Thymus (tissue), 11 donors: ENCODE measurements around the gene CHTF18. TPM values are rescaled to one million over a fixed set of nuclear protein-coding genes. Genes with fewer than 3 reads are reported as not detected.
"Not testable (repeated sequence)": the region's sequence is repeated elsewhere in the genome, so short reads cannot be mapped to it uniquely, and the experiment has no call there.

Experiments
- DNase-seq, 9 donors: peaks; one replicate each; pipeline ENCODE4 v3.0.0-alpha.2; 2013; ENCODE audit warnings: low spot score in 9 of 9, low read depth in 6 of 9, missing footprints in 1 of 9
- H3K27ac ChIP-seq, 2 donors: one replicate each; pipeline ENCODE4 v1.5.1; 2013; ENCODE audit warnings: control low read depth in 1 of 2, low read depth in 1 of 2, low read length in 1 of 2, mild to moderate bottlenecking in 1 of 2, moderate library complexity in 1 of 2
- H3K27me3 ChIP-seq, 2 donors: one replicate each; pipeline ENCODE4 v1.5.1; 2013; ENCODE audit warnings: low read length in 1 of 2; ENCODE audit not compliant: control insufficient read depth in 2 of 2, insufficient read depth in 1 of 2
- H3K36me3 ChIP-seq, 2 donors: one replicate each; pipeline ENCODE4 v1.5.1; 2013; ENCODE audit warnings: low read length in 1 of 2, mild to moderate bottlenecking in 1 of 2, moderate library complexity in 1 of 2; ENCODE audit not compliant: control insufficient read depth in 2 of 2, insufficient read depth in 2 of 2
- H3K4me1 ChIP-seq, 2 donors: one replicate each; pipeline ENCODE4 v1.5.1; 2013; ENCODE audit warnings: low read length in 2 of 2; ENCODE audit not compliant: control insufficient read depth in 2 of 2, insufficient read depth in 2 of 2
- H3K4me3 ChIP-seq, 2 donors: one replicate each; pipeline ENCODE4 v1.5.1; 2013; ENCODE audit warnings: low read length in 2 of 2, control low read depth in 1 of 2, mild to moderate bottlenecking in 1 of 2
- H3K9me3 ChIP-seq, 2 donors: one replicate each; pipeline ENCODE4 v1.5.1; 2013; ENCODE audit warnings: low read length in 1 of 2, mild to moderate bottlenecking in 1 of 2; ENCODE audit not compliant: control insufficient read depth in 2 of 2, insufficient read depth in 1 of 2
- WGBS: extraction: QIAGEN DNeasy Blood & Tissue Kit; methylation state at CpG from one replicate; pipeline ENCODE4 v1.1.7; 2013; 5-methylcytosine and 5-hydroxymethylcytosine counted together
- polyA plus RNA-seq: library from polyadenylated mRNA; stranded (reverse); fragments of 200-250 nt; gene quantifications from one replicate; pipeline ENCODE4 v1.2.3, GENCODE V29; 2013
- total RNA-seq: library from RNA; stranded (reverse); fragments of 120-200 nt; gene quantifications from one replicate; pipeline ENCODE4 v1.2.4, GENCODE V29; 2013
- donor health status: healthy.

The CHTF18 gene
- total and polyA plus RNA-seq, 2 donors, result 20.4 to 38.8 TPM

- Histone ChIP-seq H3K9me3 (no peaks in the 10 kb centered on the region), H3K27me3 (peaks cover 0 to 17% of the 10 kb centered on the region in 2 donors), H3K4me3 (no peak overlapping the region), H3K4me1 (no peaks in the 10 kb centered on the region), H3K27ac (no peak overlapping the region), H3K36me3 (no peaks in the 10 kb centered on the region)
- DNase-seq, result no peak
- 94% methylated on average over 19 of the region's 19 CpGs for WGBS
Observed at GRCh38 chr16:769934-770333, 18.5 kb upstream of the CHTF18 start.

- 87% methylated on average over 13 of the region's 13 CpGs for WGBS
- H3K36me3 ChIP-seq, result no peaks in the 10 kb centered on the region
- H3K9me3 ChIP-seq, result no peaks in the 10 kb centered on the region
- peaks cover 0 to 17% of the 10 kb centered on the region in 2 donors for H3K27me3 ChIP-seq
- H3K4me1 ChIP-seq, result no peaks in the 10 kb centered on the region
- DNase-seq, result no peak
- no peak overlapping the region for H3K27ac ChIP-seq
- no peak overlapping the region for H3K4me3 ChIP-seq
Observed at GRCh38 chr16:770411-770810, 18.0 kb upstream of the CHTF18 start.

- no peak for DNase-seq
Observed at GRCh38 chr16:772959-773358, 15.5 kb upstream of the CHTF18 start.

GRCh38 chr16:774086-775001 is 14.1 kb upstream of the CHTF18 start:
- H3K36me3 ChIP-seq, result no peaks in the 10 kb centered on the region
- WGBS, result 94% methylated on average over 46 of the region's 46 CpGs

More at GRCh38 chr16:772959-773358, 15.5 kb upstream of the CHTF18 start:
- WGBS, result 96% methylated on average over 18 of the region's 18 CpGs
- H3K27ac ChIP-seq, result no peak overlapping the region
- no peaks in the 10 kb centered on the region for H3K4me1 ChIP-seq
- peaks cover 0 to 27% of the 10 kb centered on the region in 2 donors for H3K27me3 ChIP-seq
- no peaks in the 10 kb centered on the region for H3K9me3 ChIP-seq
- no peaks in the 10 kb centered on the region for H3K36me3 ChIP-seq
- H3K4me3 ChIP-seq, result no peak overlapping the region

DNA sequence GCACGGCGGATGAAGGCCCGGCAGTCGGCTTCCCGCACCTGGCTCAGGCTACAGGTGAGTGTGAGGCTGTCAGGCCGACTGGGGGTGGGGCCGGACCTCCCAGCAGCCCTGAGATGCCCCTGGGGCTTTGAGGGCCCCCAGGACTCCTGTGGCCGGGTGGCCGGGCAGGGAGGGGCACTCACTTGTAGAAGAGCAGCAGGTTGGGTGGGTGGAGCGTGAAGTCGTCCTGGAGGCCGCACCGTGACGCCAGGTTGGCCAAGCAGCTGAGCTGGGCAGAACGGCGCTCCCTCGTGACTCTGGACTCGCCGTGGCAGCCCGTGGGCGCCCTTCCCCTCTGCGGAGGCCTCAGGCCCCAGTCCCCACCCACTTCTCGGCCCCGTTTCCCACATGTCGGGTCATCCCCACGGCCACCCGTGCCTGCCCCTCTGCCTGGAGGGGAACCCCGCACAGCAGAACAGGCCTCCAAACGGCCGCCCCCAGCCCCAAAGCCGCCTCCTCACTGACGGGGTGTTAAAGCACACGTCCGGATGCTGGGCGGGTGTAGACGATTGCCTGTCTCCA is 13.1 kb upstream of the CHTF18 start:
- DNase-seq, result no peak
- no peaks in the 10 kb centered on the region for H3K9me3 ChIP-seq
- 91% methylated on average over 36 of the region's 36 CpGs for WGBS
- no peaks in the 10 kb centered on the region for H3K36me3 ChIP-seq
- H3K4me3 ChIP-seq, result no peak overlapping the region
- peaks cover 0 to 25% of the 10 kb centered on the region in 2 donors for H3K27me3 ChIP-seq
- H3K4me1 ChIP-seq, result no peaks in the 10 kb centered on the region
- H3K27ac ChIP-seq, result no peak overlapping the region

More at GRCh38 chr16:774086-775001, 14.1 kb upstream of the CHTF18 start:
- DNase-seq, result no peak
- Histone ChIP-seq H3K9me3 (no peaks in the 10 kb centered on the region), H3K4me1 (no peaks in the 10 kb centered on the region), H3K27ac (no peak overlapping the region), H3K4me3 (no peak overlapping the region), H3K27me3 (peaks cover 0 to 27% of the 10 kb centered on the region in 2 donors)

GRCh38 chr16:776298-776697 is 12.1 kb upstream of the CHTF18 start:
- H3K4me3 ChIP-seq, H3K9me3 ChIP-seq, H3K27ac ChIP-seq, DNase-seq, H3K4me1 ChIP-seq, H3K36me3 ChIP-seq: not testable (repeated sequence)
- WGBS, result 95% methylated on average over 10 of the region's 10 CpGs
- H3K27me3 ChIP-seq, result peaks cover 0 to 27% of the 10 kb centered on the region in 2 donors

- H3K27me3 ChIP-seq, result peaks cover 0 to 31% of the 10 kb centered on the region in 2 donors
Observed at GRCh38 chr16:776824-777223, 11.6 kb upstream of the CHTF18 start.

DNA sequence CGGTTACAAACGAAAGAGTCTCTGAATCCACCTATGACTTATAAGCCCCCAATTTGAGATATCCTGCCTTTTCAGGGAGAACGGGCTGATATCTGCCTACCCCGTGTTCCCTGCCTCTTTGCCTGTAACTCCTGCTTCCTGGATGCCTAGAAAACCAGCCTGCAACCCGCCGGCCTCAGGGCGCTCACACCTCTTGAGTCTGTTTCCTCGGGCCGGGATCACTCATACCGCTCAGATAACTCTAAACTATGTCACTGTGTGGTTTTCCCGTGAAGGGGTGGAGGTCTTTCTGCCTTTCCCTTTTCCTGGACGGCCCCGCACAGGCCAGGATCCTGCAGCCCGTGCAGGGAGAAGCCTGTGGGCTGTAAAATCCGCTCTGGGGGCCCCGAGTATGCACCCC is 10.6 kb upstream of the CHTF18 start:
- no peak for DNase-seq
- 23% methylated on average over 16 of the region's 16 CpGs for WGBS
- Histone ChIP-seq H3K27me3 (peaks cover 0 to 32% of the 10 kb centered on the region in 2 donors), H3K4me3 (no peak overlapping the region), H3K36me3 (no peaks in the 10 kb centered on the region), H3K9me3 (no peaks in the 10 kb centered on the region), H3K4me1 (no peaks in the 10 kb centered on the region), H3K27ac (no peak overlapping the region)

More at GRCh38 chr16:776824-777223, 11.6 kb upstream of the CHTF18 start:
- Histone ChIP-seq H3K4me1 (no peaks in the 10 kb centered on the region), H3K36me3 (no peaks in the 10 kb centered on the region), H3K4me3 (no peak overlapping the region), H3K27ac (no peak overlapping the region), H3K9me3 (no peaks in the 10 kb centered on the region)
- 97% methylated on average over 9 of the region's 9 CpGs for WGBS
- no peak for DNase-seq

DNA sequence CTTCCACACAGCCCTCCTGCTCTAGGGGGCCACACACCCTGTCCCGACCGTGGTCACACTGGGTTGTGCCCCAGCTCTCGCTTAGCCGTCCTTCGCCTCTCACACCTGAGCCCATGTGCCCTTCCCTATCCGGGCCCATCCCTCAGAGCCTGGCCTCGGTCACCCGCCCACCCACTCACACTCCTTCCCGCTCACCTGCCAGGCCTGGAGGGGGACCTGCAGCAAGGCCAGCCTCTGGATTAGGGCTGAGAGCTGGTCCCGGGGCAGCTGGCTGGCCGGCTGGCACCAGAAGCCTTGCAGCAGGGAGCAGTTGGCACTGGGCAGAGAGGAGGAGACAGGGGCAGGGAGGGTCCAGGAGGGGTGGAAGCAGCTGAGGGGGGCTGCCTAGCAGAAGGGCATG is 10.0 kb upstream of the CHTF18 start:
- Histone ChIP-seq H3K9me3 (no peaks in the 10 kb centered on the region), H3K4me3 (no peak overlapping the region), H3K4me1 (no peaks in the 10 kb centered on the region), H3K27me3 (peaks cover 0 to 35% of the 10 kb centered on the region in 2 donors), H3K27ac (no peak overlapping the region), H3K36me3 (no peaks in the 10 kb centered on the region)
- no peak for DNase-seq
- WGBS, result 94% methylated on average over 11 of the region's 11 CpGs
